ENCODE data around the gene POLD4.

POLD4 gene

GRCh38 chr11:67389477-67389876, 36.1 kb upstream of the POLD4 start:
- in situ Hi-C loops (cut with MboI; ENCODE audit: low sequenced_read_pairs) = loop anchor here (10.0 kb wide), 1 partner anchor 135 kb away; no protein-coding TSS in a partner anchor

- in situ Hi-C loops (cut with MboI; ENCODE audit: low sequenced_read_pairs) = loop anchor here (10.0 kb wide), 1 partner anchor 133 kb away; no protein-coding TSS in a partner anchor
These were observed 34.2 kb upstream of the POLD4 start for GRCh38 chr11:67387518-67387917.

- in situ Hi-C loops (cut with MboI; ENCODE audit: low sequenced_read_pairs) = loop anchor here (10.0 kb wide), 1 partner anchor 132 kb away; no protein-coding TSS in a partner anchor
These were observed 33.7 kb upstream of the POLD4 start for GRCh38 chr11:67387069-67387468.

GRCh38 chr11:67384851-67385366, 31.6 kb upstream of the POLD4 start:
- in situ Hi-C loops (cut with MboI; ENCODE audit: low sequenced_read_pairs) = loop anchor here (10.0 kb wide), 1 partner anchor 130 kb away; no protein-coding TSS in a partner anchor

- in situ Hi-C loops (cut with MboI; ENCODE audit: low sequenced_read_pairs) = loop anchor here (10.0 kb wide), 1 partner anchor 128 kb away; no protein-coding TSS in a partner anchor
These were observed 29.2 kb upstream of the POLD4 start for GRCh38 chr11:67382276-67383136.

- in situ Hi-C loops (cut with MboI; ENCODE audit: low sequenced_read_pairs) = loop anchor here (10.0 kb wide), 1 partner anchor 127 kb away; no protein-coding TSS in a partner anchor
These were observed 28.1 kb upstream of the POLD4 start for GRCh38 chr11:67381244-67381972.

GRCh38 chr11:67379061-67380058, 26.0 kb upstream of the POLD4 start:
- in situ Hi-C loops (cut with MboI; ENCODE audit: low sequenced_read_pairs) = loop anchor here (10.0 kb wide), 1 partner anchor 125 kb away; no protein-coding TSS in a partner anchor

GRCh38 chr11:67378544-67378943, 25.2 kb upstream of the POLD4 start:
- in situ Hi-C loops (cut with MboI; ENCODE audit: low sequenced_read_pairs) = no loop called here

- in situ Hi-C loops (cut with MboI; ENCODE audit: low sequenced_read_pairs) = no loop called here
These were observed 23.8 kb upstream of the POLD4 start for GRCh38 chr11:67376873-67377808.

GRCh38 chr11:67376063-67376820, 22.9 kb upstream of the POLD4 start:
- in situ Hi-C loops (cut with MboI; ENCODE audit: low sequenced_read_pairs) = no loop called here

GRCh38 chr11:67375320-67376055, 22.1 kb upstream of the POLD4 start:
- in situ Hi-C loops (cut with MboI; ENCODE audit: low sequenced_read_pairs) = no loop called here

- in situ Hi-C loops (cut with MboI; ENCODE audit: low sequenced_read_pairs) = no loop called here
These were observed 21.4 kb upstream of the POLD4 start for GRCh38 chr11:67374571-67375281.

- in situ Hi-C loops (cut with MboI; ENCODE audit: low sequenced_read_pairs) = no loop called here
These were observed 20.6 kb upstream of the POLD4 start for GRCh38 chr11:67373648-67374570.

- in situ Hi-C loops (cut with MboI; ENCODE audit: low sequenced_read_pairs) = no loop called here
These were observed 19.8 kb upstream of the POLD4 start, which contains the start of gene CLCF1 for GRCh38 chr11:67372993-67373647. TSS of gene CLCF1 (minus strand) at chr11:67373598. CDS start at chr11:67373539, 59 bp downstream.

- in situ Hi-C loops (cut with MboI; ENCODE audit: low sequenced_read_pairs) = no loop called here
These were observed 19.1 kb upstream of the POLD4 start for GRCh38 chr11:67372321-67372992.

Data from HL-60/S4 treated with phorbol 12-myristate 13-acetate at 8.2 ng/mL for 4 days and 3 days (cell line).